ENCODE data around the gene PTPRR. TPM values are rescaled to one million over a fixed set of nuclear protein-coding genes. Genes with fewer than 3 reads are reported as not detected.

Gene PTPRR
- total and polyA plus RNA-seq, 4 donors: 0.17 to 1.5 (median 0.61) TPM

DNA sequence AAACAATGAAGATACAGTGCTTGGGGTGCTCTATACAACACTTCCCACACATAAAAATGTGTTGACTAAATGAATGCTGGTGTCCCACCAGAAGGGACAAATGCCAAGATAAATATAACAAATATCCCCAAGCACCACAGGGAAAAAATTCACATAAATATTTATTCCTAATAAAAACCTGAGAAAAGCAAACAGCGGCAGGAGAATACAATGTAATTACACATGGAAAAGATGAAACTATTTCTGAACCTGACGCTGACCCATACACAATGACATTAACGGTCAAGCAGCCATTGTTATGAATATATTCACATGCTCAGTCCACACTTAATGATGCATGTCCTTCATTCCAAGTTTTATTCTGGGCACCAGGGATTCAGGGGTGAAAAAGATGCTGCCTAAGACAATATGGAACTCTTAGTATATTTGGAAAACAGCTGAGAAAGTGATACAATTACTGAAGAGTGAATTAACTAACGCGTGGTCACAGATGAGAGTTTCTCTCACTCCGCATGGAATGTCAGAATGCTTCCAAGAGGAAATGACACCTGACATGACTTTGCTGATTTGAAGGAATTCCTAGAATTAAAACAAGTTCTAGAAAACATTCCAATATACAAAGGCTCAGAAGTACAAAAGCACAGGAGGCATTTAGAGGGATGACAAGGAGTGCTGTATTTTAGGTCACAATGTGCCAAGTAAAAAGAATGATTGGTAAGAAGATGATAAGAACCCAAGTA is 27.9 kb upstream of the PTPRR start:
- H3K4me3 ChIP-seq: no peak overlapping the region
- H3K9me3 ChIP-seq (ENCODE audit: control insufficient read depth in 4 of 4, insufficient read depth in 3 of 4, low read length in 3 of 4): peaks cover 0 to 2% (median 0%) of the 10 kb centered on the region in 4 donors
- TF ChIP-seq, protein P1, sequence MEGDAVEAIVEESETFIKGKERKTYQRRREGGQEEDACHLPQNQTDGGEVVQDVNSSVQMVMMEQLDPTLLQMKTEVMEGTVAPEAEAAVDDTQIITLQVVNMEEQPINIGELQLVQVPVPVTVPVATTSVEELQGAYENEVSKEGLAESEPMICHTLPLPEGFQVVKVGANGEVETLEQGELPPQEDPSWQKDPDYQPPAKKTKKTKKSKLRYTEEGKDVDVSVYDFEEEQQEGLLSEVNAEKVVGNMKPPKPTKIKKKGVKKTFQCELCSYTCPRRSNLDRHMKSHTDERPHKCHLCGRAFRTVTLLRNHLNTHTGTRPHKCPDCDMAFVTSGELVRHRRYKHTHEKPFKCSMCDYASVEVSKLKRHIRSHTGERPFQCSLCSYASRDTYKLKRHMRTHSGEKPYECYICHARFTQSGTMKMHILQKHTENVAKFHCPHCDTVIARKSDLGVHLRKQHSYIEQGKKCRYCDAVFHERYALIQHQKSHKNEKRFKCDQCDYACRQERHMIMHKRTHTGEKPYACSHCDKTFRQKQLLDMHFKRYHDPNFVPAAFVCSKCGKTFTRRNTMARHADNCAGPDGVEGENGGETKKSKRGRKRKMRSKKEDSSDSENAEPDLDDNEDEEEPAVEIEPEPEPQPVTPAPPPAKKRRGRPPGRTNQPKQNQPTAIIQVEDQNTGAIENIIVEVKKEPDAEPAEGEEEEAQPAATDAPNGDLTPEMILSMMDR (IDR thresholded peaks at IDR 0.05; ENCODE audit: control extremely low read depth, extremely low read depth): no peak
- no peak overlapping the region for H3K9ac ChIP-seq (ENCODE audit: insufficient read depth in 1 of 2, low read length in 2 of 2)
- H3K36me3 ChIP-seq (ENCODE audit: control insufficient read depth in 4 of 4, insufficient read depth in 4 of 4, low read length in 4 of 4): no peaks in the 10 kb centered on the region
- ATAC-seq (ENCODE audit: insufficient read depth, low FRiP score): no peak
- 67 to 80% methylated on average over 6 of the region's 6 CpGs for WGBS, 2 donors
- no peak for DNase-seq
- H3K27me3 ChIP-seq (ENCODE audit: control insufficient read depth in 3 of 3, insufficient read depth in 3 of 3, low read length in 2 of 3): no peaks in the 10 kb centered on the region
- peaks cover 0 to 6% (median 0%) of the 10 kb centered on the region in 5 donors for H3K4me1 ChIP-seq (ENCODE audit: control insufficient read depth in 5 of 5, insufficient read depth in 5 of 5, low read length in 5 of 5)
- no peak overlapping the region for H3K27ac ChIP-seq (ENCODE audit: low read depth in 1 of 2, low read length in 1 of 2)

DNA sequence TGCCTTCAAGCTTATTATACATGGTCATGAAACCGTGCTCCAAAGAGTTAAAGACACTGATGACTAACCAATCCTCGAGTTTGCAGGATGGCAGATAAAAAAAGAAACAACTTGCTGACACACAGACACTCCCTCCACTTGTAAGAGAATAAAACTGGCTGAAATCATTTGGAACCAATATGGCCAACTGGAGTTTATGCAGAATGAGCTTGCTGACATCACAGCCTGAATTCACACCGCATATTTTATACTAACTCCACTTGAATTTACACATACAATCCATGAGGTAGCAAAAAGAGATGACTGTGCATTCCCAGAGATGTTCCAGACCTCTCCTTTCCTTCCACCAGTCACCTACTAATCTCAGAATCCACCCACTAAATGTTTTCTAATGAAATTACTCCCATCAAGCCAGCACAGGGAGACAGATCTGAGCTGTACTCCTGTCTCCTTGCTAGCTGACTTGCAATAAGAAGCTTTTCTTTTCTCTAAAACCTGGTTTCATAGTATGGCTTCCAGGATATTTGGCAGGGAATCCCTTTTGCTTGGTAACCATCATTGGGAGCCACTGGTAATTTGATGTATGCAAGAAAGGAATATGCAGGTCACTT is 15.8 kb upstream of the PTPRR start:
- Histone ChIP-seq H3K27ac (ENCODE audit: low read depth in 1 of 2, low read length in 1 of 2) (no peak overlapping the region), H3K4me1 (ENCODE audit: control insufficient read depth in 5 of 5, insufficient read depth in 5 of 5, low read length in 5 of 5) (no peaks in the 10 kb centered on the region), H3K27me3 (ENCODE audit: control insufficient read depth in 3 of 3, insufficient read depth in 3 of 3, low read length in 2 of 3) (peaks cover 2 to 15% (median 4%) of the 10 kb centered on the region in 3 donors), H3K9ac (ENCODE audit: insufficient read depth in 1 of 2, low read length in 2 of 2) (no peak overlapping the region), H3K9me3 (ENCODE audit: control insufficient read depth in 4 of 4, insufficient read depth in 3 of 4, low read length in 3 of 4) (no peaks in the 10 kb centered on the region), H3K36me3 (ENCODE audit: control insufficient read depth in 4 of 4, insufficient read depth in 4 of 4, low read length in 4 of 4) (no peaks in the 10 kb centered on the region), H3K4me3 (no peak overlapping the region)
- DNase-seq: no peak
- ATAC-seq (ENCODE audit: insufficient read depth, low FRiP score): no peak
- 48 to 66% methylated on average over 3 of the region's 3 CpGs for WGBS, 2 donors
- TF ChIP-seq, protein P1 (IDR thresholded peaks at IDR 0.05; ENCODE audit: control extremely low read depth, extremely low read depth): no peak

DNA sequence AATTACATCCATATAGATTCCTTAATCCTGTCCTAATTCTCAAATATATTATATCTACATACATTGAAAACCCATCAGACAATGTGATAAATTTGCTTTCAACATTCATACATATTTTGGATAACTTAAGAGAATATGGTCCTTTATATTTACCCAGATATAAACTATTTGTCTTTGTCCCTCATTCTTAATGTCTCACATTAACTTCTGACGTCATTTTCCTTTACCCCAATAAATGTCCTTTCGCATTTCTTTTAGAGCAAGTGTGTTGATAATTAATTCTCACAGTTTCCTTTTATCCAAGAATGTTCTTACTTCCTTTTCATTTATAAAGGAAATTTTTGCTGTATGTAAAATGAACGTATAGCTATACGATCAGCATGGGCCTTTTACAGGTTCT is 12.6 kb upstream of the PTPRR start:
- WGBS, 2 donors: 80 to 89% methylated on average over 4 of the region's 4 CpGs
- H3K36me3 ChIP-seq (ENCODE audit: control insufficient read depth in 4 of 4, insufficient read depth in 4 of 4, low read length in 4 of 4): no peaks in the 10 kb centered on the region
- no peaks in the 10 kb centered on the region for H3K9me3 ChIP-seq (ENCODE audit: control insufficient read depth in 4 of 4, insufficient read depth in 3 of 4, low read length in 3 of 4)
- no peaks in the 10 kb centered on the region for H3K27me3 ChIP-seq (ENCODE audit: control insufficient read depth in 3 of 3, insufficient read depth in 3 of 3, low read length in 2 of 3)
- DNase-seq (no peak), ATAC-seq (ENCODE audit: insufficient read depth, low FRiP score) (no peak)
- H3K4me3 ChIP-seq: no peak overlapping the region
- TF ChIP-seq, protein P1 (IDR thresholded peaks at IDR 0.05; ENCODE audit: control extremely low read depth, extremely low read depth): no peak
- H3K27ac ChIP-seq (ENCODE audit: low read depth in 1 of 2, low read length in 1 of 2): no peak overlapping the region
- no peaks in the 10 kb centered on the region for H3K4me1 ChIP-seq (ENCODE audit: control insufficient read depth in 5 of 5, insufficient read depth in 5 of 5, low read length in 5 of 5)
- no peak overlapping the region for H3K9ac ChIP-seq (ENCODE audit: insufficient read depth in 1 of 2, low read length in 2 of 2)

Measured in lung (tissue), 12 donors.